ENCODE data around the gene PROK1. TPM values are rescaled to one million over a fixed set of nuclear protein-coding genes. Genes with fewer than 3 reads are reported as not detected.
A peak's percentile ranks its signal among the peaks of the same experiment; 100 is the strongest.

The PROK1 gene
- total RNA-seq, 3 donors from 2014 or later: not detected

DNA sequence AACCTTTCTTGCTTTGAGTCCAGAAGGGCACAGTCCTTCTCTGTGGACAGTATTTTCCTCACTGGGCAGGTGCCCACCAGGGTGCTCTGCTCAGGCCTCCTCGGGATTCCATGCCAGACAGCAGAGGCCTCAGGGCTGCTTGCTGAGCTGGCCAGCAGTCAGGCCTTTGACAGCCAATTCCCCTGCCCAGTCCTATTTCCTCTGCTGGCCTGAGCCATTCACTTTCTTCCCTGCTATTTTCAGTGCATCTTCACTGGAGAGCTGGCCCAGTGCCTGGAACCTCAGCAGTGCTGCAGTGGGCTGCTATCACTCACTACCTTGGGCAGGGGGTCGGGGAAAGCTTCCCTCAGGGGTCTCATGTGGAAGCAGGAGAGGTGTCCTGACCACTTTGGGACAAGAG, 34.8 kb downstream of the PROK1 start:
- Histone ChIP-seq H3K36me3 (ENCODE audit: low read depth) (no peaks in the 10 kb centered on the region), H3K9me3 (no peaks in the 10 kb centered on the region), H3K4me3 (no peak overlapping the region), H3K4me1 (ENCODE audit: low read depth) (no peaks in the 10 kb centered on the region)
- ATAC-seq (no peak), DNase-seq (no peak)
- intact Hi-C loops (cut with DNase I, micrococcal nuclease): no loop called here
- TF ChIP-seq, protein P1, sequence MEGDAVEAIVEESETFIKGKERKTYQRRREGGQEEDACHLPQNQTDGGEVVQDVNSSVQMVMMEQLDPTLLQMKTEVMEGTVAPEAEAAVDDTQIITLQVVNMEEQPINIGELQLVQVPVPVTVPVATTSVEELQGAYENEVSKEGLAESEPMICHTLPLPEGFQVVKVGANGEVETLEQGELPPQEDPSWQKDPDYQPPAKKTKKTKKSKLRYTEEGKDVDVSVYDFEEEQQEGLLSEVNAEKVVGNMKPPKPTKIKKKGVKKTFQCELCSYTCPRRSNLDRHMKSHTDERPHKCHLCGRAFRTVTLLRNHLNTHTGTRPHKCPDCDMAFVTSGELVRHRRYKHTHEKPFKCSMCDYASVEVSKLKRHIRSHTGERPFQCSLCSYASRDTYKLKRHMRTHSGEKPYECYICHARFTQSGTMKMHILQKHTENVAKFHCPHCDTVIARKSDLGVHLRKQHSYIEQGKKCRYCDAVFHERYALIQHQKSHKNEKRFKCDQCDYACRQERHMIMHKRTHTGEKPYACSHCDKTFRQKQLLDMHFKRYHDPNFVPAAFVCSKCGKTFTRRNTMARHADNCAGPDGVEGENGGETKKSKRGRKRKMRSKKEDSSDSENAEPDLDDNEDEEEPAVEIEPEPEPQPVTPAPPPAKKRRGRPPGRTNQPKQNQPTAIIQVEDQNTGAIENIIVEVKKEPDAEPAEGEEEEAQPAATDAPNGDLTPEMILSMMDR (IDR thresholded peaks at IDR 0.05): no peak

DNA sequence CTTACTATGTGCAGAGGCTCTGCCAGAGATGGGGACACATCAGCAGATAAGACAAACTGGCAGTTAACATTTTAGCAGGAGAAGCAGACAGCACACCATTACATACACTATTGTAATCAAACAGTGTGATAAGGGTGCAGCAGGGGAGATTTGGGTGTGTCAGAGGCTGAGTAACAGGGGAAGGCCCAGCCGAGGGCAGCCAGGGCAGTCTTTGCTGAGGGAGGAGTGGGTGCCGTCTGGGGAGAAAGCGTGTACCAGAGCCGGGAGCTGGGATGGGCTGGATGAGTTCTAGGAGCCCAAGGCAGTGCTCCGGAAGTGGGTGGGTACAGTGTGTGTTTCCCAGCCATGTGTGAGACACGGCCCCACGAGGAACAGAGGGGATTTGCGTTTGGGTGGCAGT, 36.8 kb downstream of the PROK1 start:
- intact Hi-C loops (cut with DNase I, micrococcal nuclease): no loop called here
- Histone ChIP-seq H3K4me3 (no peak overlapping the region), H3K9me3 (no peaks in the 10 kb centered on the region), H3K4me1 (ENCODE audit: low read depth) (no peaks in the 10 kb centered on the region), H3K36me3 (ENCODE audit: low read depth) (no peaks in the 10 kb centered on the region)
- TF ChIP-seq, protein P1 (IDR thresholded peaks at IDR 0.05): no peak
- DNase-seq (peak in 1 of 3 donors; percentile 8), ATAC-seq (peak; percentile 82)

DNA sequence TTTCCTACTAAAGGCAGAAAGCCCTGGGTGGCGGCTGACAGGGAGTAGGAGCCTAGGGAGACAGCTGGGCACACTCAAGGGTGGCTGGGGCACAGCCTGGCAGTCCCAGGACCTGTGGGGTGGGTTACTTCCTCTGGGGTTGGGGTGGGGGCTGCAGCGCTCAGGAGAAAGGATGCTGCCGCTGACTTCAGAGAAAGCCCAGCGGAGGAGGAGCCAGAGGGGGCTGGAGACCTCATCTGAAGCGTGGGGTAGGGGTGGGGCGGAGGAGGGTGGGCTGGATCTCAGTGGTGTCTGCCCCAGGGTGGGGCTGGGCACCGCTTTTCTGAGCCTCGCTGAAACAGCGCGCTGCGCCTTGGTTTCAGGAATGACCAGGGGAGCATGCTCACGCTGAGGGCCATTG, 37.2 kb downstream of the PROK1 start:
- intact Hi-C loops (cut with DNase I, micrococcal nuclease): no loop called here
- ATAC-seq: no peak
- Histone ChIP-seq H3K4me1 (ENCODE audit: low read depth) (no peaks in the 10 kb centered on the region), H3K36me3 (ENCODE audit: low read depth) (no peaks in the 10 kb centered on the region), H3K9me3 (no peaks in the 10 kb centered on the region), H3K4me3 (no peak overlapping the region)
- TF ChIP-seq, protein P1 (IDR thresholded peaks at IDR 0.05): no peak
- no peak for DNase-seq

DNA sequence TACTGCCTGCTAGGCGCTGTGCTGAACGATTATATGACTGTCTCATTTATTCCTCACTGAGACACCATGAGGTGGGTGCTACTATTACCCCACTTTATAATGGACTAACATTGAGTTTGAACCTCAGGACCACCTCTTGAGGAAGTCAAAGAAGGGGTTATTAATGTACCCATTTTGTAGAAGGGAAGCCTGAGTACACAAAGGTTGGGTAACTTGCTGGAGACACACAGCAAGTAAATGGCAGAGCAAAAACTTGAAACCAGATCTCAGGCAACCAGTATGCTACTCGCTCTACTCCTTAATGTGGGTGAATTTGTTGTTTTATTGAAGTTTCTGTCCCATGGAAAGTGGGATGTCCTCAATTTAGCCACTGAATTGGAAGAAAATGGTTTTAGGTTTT, 37.9 kb downstream of the PROK1 start:
- H3K9me3 ChIP-seq: no peaks in the 10 kb centered on the region
- H3K4me3 ChIP-seq: no peak overlapping the region
- no peak for ATAC-seq

DNA sequence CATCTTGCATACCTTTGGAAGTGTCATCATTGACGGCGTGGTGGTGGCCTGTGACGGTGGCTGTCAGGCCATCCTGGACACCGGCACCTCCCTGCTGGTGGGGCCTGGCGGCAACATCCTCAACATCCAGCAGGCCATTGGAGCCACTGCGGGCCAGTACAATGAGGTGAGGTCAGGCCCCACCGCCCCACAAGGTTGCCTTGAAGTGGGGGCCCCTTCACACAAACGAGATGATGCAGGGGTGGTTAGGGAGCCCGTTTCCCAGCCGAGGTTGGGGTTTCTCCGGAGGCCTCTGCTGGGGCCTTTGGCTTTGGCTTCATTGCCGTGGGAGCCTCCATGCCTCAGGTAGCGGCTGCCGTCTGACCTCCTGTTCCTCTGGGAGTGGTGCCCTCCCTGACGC, 38.5 kb downstream of the PROK1 start:
- no peak for ATAC-seq
- TF ChIP-seq, protein P1 (IDR thresholded peaks at IDR 0.05): no peak
- Histone ChIP-seq H3K9me3 (no peaks in the 10 kb centered on the region), H3K36me3 (ENCODE audit: low read depth) (no peaks in the 10 kb centered on the region), H3K4me1 (ENCODE audit: low read depth) (no peaks in the 10 kb centered on the region), H3K4me3 (no peak overlapping the region)
- intact Hi-C loops (cut with DNase I, micrococcal nuclease): no loop called here
- DNase-seq: no peak

More for the DNA sequence above, 37.9 kb downstream of the PROK1 start:
- intact Hi-C loops (cut with DNase I, micrococcal nuclease): no loop called here
- no peak for DNase-seq
- Histone ChIP-seq H3K36me3 (ENCODE audit: low read depth) (no peaks in the 10 kb centered on the region), H3K4me1 (ENCODE audit: low read depth) (no peaks in the 10 kb centered on the region)
- TF ChIP-seq, protein P1 (IDR thresholded peaks at IDR 0.05): no peak

DNA sequence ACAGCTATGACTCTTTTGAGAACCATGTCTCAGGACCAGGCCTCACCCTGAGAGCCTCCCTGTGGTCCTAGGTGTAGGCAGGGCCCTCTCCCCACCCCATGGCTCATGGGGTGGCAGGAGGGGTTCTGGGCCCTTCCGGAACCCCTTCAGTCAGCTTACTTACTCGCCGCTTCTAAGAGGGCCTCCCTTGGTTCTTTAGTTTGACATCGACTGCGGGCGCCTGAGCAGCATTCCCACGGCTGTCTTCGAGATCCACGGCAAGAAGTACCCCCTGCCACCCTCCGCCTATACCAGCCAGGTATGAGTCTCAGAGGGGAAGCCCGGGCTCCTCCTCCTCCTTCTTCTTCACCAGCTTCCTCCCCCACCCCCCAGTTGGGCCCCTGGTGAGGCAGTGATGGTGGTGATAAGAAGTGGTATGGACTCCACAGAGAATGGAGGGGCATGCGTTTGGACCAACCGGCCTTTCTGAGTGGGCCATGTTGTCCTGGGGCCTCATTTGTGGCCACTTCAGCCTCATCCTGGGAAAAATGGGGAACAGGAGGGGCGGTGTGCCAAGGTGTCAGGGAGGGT, 39.1 kb downstream of the PROK1 start:
- no peak for ATAC-seq
- no peaks in the 10 kb centered on the region for H3K36me3 ChIP-seq (ENCODE audit: low read depth)

More for the DNA sequence above, 39.1 kb downstream of the PROK1 start:
- H3K4me3 ChIP-seq: no peak overlapping the region
- TF ChIP-seq, protein P1 (IDR thresholded peaks at IDR 0.05): no peak
- H3K4me1 ChIP-seq (ENCODE audit: low read depth): no peaks in the 10 kb centered on the region
- DNase-seq: no peak
- no peaks in the 10 kb centered on the region for H3K9me3 ChIP-seq
- intact Hi-C loops (cut with DNase I, micrococcal nuclease): no loop called here
